GM12865 (cell line): ENCODE results near the gene KCNJ6.

ENCODE experiments used
- DNase-seq: peaks from one replicate; pipeline ENCODE4 v3.0.0; 2010; ENCODE audit warnings: low read depth
- H3K4me3 ChIP-seq: 2 replicates; pipeline ENCODE4 v1.5.1; 2011; ENCODE audit warnings: mild to moderate bottlenecking, low read depth, low read length, control low read depth
- TF ChIP-seq, protein P1 (sequence below): IDR thresholded peaks from 2 replicates; pipeline ENCODE4 v1.5.1; 2011; ENCODE audit warnings: low read length, control low read depth, low read depth, inconsistent platforms; ENCODE audit not compliant: insufficient read depth; ENCODE audit errors: missing control alignments

The KCNJ6 gene

GRCh38 chr21:37800057-37800455 lies 116.2 kb downstream of the KCNJ6 start:
- no peak for DNase-seq
- H3K4me3 ChIP-seq, result no peak overlapping the region
- TF ChIP-seq, protein P1, sequence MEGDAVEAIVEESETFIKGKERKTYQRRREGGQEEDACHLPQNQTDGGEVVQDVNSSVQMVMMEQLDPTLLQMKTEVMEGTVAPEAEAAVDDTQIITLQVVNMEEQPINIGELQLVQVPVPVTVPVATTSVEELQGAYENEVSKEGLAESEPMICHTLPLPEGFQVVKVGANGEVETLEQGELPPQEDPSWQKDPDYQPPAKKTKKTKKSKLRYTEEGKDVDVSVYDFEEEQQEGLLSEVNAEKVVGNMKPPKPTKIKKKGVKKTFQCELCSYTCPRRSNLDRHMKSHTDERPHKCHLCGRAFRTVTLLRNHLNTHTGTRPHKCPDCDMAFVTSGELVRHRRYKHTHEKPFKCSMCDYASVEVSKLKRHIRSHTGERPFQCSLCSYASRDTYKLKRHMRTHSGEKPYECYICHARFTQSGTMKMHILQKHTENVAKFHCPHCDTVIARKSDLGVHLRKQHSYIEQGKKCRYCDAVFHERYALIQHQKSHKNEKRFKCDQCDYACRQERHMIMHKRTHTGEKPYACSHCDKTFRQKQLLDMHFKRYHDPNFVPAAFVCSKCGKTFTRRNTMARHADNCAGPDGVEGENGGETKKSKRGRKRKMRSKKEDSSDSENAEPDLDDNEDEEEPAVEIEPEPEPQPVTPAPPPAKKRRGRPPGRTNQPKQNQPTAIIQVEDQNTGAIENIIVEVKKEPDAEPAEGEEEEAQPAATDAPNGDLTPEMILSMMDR, result no peak

GRCh38 chr21:37799211-37800056 lies 116.8 kb downstream of the KCNJ6 start:
- no peak overlapping the region for H3K4me3 ChIP-seq
- no peak for DNase-seq
- TF ChIP-seq, protein P1, result no peak

DNA sequence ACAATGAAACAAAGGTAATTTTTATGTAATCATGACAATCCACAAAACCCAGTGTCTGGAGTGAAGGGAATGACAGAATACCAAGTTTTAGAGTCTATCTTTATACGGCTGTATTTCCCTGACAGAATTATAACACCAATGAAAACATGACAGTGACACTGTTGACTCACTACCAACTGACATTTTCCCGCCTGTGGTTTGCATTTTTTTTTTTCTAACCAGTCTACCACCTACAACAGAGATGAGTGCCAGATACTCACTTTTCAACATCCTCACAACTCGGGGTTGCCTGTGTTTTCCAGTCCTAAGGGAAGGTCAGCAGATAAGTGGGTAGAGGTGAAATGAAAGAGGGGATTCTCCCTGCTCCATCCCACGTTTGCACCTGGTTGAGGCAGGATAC lies 118.9 kb downstream of the KCNJ6 start:
- TF ChIP-seq, protein P1, result no peak
- H3K4me3 ChIP-seq, result no peak overlapping the region
- no peak for DNase-seq

- no peak for DNase-seq
- TF ChIP-seq, protein P1, result no peak
Measured at GRCh38 chr21:37796011-37796410, 120.2 kb downstream of the KCNJ6 start.

GRCh38 chr21:37793660-37794059 lies 122.6 kb downstream of the KCNJ6 start:
- DNase-seq, result no peak
- no peak overlapping the region for H3K4me3 ChIP-seq
- TF ChIP-seq, protein P1, result no peak

More at GRCh38 chr21:37796011-37796410, 120.2 kb downstream of the KCNJ6 start:
- no peak overlapping the region for H3K4me3 ChIP-seq

DNA sequence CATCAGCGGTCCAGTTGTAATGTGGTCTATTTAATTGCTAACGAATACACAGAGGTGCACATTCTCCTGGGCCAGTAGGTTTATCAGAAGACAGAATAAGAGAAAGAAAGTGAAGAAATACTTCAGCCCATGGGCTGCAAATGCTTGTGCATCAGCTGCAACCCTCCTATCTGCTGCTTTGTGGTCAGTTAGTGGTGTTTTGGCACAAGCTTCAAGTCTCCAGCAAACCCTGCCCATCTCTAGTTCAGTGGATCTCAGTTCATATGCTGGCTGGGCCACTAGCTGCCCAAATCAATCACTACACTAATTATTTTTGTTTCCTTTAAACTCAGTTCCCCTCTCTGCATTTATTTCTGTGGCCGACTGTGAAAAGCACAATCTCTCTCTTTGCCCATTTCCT lies 124.2 kb downstream of the KCNJ6 start:
- TF ChIP-seq, protein P1, result no peak
- no peak overlapping the region for H3K4me3 ChIP-seq
- no peak for DNase-seq

DNA sequence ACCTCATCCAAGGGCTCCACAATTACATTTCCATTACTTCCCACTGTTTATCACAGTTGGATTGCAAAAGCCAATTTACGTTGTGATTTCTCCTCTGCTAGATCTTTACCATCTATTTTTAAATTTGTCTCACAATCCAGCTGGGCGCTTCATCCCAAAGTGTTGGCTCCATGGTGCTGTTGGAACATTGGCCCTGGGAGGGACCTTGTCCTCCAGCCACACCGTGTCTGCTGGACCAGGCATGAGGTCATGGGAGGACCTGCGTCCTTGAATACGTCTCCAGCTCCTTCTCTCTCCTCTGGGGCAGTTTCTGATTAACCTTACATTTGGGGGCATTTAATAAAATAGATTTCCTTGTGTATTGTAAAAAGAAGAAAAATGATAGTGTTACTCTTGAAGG lies 125.4 kb downstream of the KCNJ6 start:
- no peak for DNase-seq
- no peak overlapping the region for H3K4me3 ChIP-seq
- TF ChIP-seq, protein P1, result no peak
